ENCODE measurements around the gene DHPS.

DNA sequence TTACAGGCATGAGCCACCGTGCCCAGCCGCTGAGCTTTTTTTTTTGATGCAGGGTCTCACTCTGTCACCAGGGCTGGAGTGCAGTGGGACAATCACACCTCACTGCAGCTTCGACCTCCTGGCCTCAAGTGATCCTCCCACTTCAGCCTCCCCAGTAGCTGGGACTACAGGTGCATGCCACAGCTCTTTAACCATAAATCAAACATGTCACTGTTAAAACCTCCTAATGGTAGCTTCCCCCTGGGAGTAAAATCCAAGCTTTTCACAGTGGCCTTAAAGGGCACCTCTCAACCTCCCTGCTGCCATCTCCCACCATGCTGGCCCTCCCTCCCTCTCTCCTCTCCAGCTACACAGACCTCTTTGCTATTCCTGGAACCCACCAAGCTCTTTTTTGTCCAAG is 4.2 kb upstream of the DHPS start:
- no peak for TF ChIP-seq RFX5 (IDR thresholded peaks at IDR 0.05; ENCODE audit: low read depth, low read length)
- no peak for TF ChIP-seq POLR2A (IDR thresholded peaks at IDR 0.05; ENCODE audit: low read depth, low read length)
- no peak for TF ChIP-seq BHLHE40 (IDR thresholded peaks at IDR 0.05; ENCODE audit: low read depth, low read length)
- no peak for TF ChIP-seq CTCF (conservative IDR thresholded peaks at IDR 0.05; ENCODE audit: low read depth, low read length)
- no peak for TF ChIP-seq CEBPB (IDR thresholded peaks at IDR 0.05; ENCODE audit: low read depth, low read length)
- no peak for TF ChIP-seq MAFK (IDR thresholded peaks at IDR 0.05; ENCODE audit: low read depth, low read length)
- TF ChIP-seq SMC3 (IDR thresholded peaks at IDR 0.05; ENCODE audit: low read depth, low read length): no peak
- TF ChIP-seq CHD1 (IDR thresholded peaks at IDR 0.05; ENCODE audit: low read depth, low read length): no peak
- TF ChIP-seq, protein P1, sequence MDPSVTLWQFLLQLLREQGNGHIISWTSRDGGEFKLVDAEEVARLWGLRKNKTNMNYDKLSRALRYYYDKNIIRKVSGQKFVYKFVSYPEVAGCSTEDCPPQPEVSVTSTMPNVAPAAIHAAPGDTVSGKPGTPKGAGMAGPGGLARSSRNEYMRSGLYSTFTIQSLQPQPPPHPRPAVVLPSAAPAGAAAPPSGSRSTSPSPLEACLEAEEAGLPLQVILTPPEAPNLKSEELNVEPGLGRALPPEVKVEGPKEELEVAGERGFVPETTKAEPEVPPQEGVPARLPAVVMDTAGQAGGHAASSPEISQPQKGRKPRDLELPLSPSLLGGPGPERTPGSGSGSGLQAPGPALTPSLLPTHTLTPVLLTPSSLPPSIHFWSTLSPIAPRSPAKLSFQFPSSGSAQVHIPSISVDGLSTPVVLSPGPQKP (IDR thresholded peaks at IDR 0.05; ENCODE audit: borderline replicate concordance, low read depth, low read length): no peak
- TF ChIP-seq, protein P2, sequence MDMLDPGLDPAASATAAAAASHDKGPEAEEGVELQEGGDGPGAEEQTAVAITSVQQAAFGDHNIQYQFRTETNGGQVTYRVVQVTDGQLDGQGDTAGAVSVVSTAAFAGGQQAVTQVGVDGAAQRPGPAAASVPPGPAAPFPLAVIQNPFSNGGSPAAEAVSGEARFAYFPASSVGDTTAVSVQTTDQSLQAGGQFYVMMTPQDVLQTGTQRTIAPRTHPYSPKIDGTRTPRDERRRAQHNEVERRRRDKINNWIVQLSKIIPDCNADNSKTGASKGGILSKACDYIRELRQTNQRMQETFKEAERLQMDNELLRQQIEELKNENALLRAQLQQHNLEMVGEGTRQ (IDR thresholded peaks at IDR 0.05; ENCODE audit: low read depth, low read length): no peak
- TF ChIP-seq MAZ (IDR thresholded peaks at IDR 0.05; ENCODE audit: borderline replicate concordance, low read depth, low read length): no peak
